Endothelial cell of umbilical vein (primary cell): ENCODE results near the gene HBA2. TPM values are rescaled to one million over a fixed set of nuclear protein-coding genes. Genes with fewer than 3 reads are reported as not detected.
"Not testable (repeated sequence)": the region's sequence is repeated elsewhere in the genome, so short reads cannot be mapped to it uniquely, and the experiment has no call there.

Experiments used
- Bru-seq: library from RNA; stranded (reverse); fragments of 400-500 nt; gene quantifications from one replicate; lab custom pipeline; 2021; lab: Mats Ljungman, UMichigan
- BruChase-seq, 2 experiments: library from RNA; stranded (reverse); fragments of 400-500 nt; gene quantifications; one replicate each; lab custom pipeline; 2021; lab: Mats Ljungman, UMichigan
- BruUV-seq: library from RNA; stranded (reverse); fragments of 400-500 nt; replicated peaks from 2 replicates; lab custom pipeline; 2021; lab: Mats Ljungman, UMichigan
- CTCF ChIA-PET: fragments of 300-600, 350-600 bp; sonication (Branson Sonifier 250); formaldehyde crosslinking; loops from one replicate; lab custom pipeline; 2021; ENCODE audit warnings: antibody characterized with exemption, inconsistent platforms; lab: Charles Lee
- POLR2A ChIA-PET: fragments of 300-600, 350-600 bp; sonication (Branson Sonifier 250); formaldehyde crosslinking; loops from one replicate; lab custom pipeline; 2021; ENCODE audit warnings: antibody characterized with exemption, inconsistent platforms; lab: Charles Lee
- DNase-seq: peaks from one replicate; pipeline ENCODE4 v3.0.0-alpha.2; 2011; ENCODE audit warnings: low read depth, low spot score
- FAIRE-seq: peaks from 2 replicates; lab custom pipeline; 2011; peaks lifted over from hg19 to GRCh38; lab: Jason Lieb, UNC
- H2AFZ ChIP-seq: 2 replicates; pipeline ENCODE4 v1.6.0; 2012; ENCODE audit warnings: low read depth, low read length, control low read depth, inconsistent platforms
- H3K27ac ChIP-seq: 2 replicates; pipeline ENCODE4 v1.5.1; 2011; ENCODE audit warnings: low read depth, mild to moderate bottlenecking, control low read depth, low read length, moderate library complexity; ENCODE audit not compliant: insufficient read depth
- H3K27me3 ChIP-seq, 2 experiments: 2 replicates each; pipeline versions ENCODE4 v1.6.0 to v1.6.1; 2011; ENCODE audit warnings: low read length in 2 of 2, mixed read lengths in 1 of 2; ENCODE audit not compliant: control insufficient read depth in 2 of 2, insufficient read depth in 2 of 2
- H3K36me3 ChIP-seq, 2 experiments: 2 replicates in 1 of 2; 3 replicates in 1 of 2; pipeline ENCODE4 v1.5.1; 2011; ENCODE audit warnings: low read length in 2 of 2, mild to moderate bottlenecking in 1 of 2, moderate library complexity in 1 of 2; ENCODE audit not compliant: control insufficient read depth in 2 of 2, insufficient read depth in 2 of 2; ENCODE audit errors: extremely low read depth in 1 of 2
- H3K4me1 ChIP-seq: 3 replicates; pipeline ENCODE4 v1.5.1; 2011; ENCODE audit warnings: mild to moderate bottlenecking, low read length; ENCODE audit not compliant: control insufficient read depth, insufficient read depth; ENCODE audit errors: extremely low read depth
- H3K4me2 ChIP-seq: 2 replicates; pipeline ENCODE4 v1.6.1; 2011; ENCODE audit warnings: low read length, control low read depth, mixed read lengths; ENCODE audit not compliant: insufficient read depth
- H3K4me3 ChIP-seq, 3 experiments: fragments of 200-600 bp in 1 of 3; sonication (generic), shearing (Covaris generic) in 1 of 3; replicated peaks in 1 of 3; 2 replicates each; pipeline ENCODE4 v1.5.1; 2011 to 2016; ENCODE audit warnings: control low read depth in 3 of 3, low read length in 3 of 3, mild to moderate bottlenecking in 2 of 3, inconsistent platforms in 1 of 3, low read depth in 1 of 3, moderate library complexity in 1 of 3; ENCODE audit not compliant: insufficient read depth in 1 of 3
- H3K79me2 ChIP-seq: 2 replicates; pipeline ENCODE4 v1.6.0; 2012; ENCODE audit warnings: low read length, inconsistent platforms; ENCODE audit not compliant: control insufficient read depth, insufficient read depth
- H3K9ac ChIP-seq: replicated peaks from 2 replicates; pipeline ENCODE3; 2011; ENCODE audit warnings: low read length, control low read depth; ENCODE audit not compliant: insufficient read depth; ENCODE audit errors: extremely low read depth
- H3K9me1 ChIP-seq: replicated peaks from 3 replicates; pipeline ENCODE4 v1.6.0; 2011; ENCODE audit warnings: mild to moderate bottlenecking, low read length; ENCODE audit not compliant: control insufficient read depth, insufficient read depth; ENCODE audit errors: extremely low read depth
- H3K9me3 ChIP-seq: replicated peaks from 2 replicates; pipeline ENCODE4 v1.5.1; 2012; ENCODE audit warnings: low read length, inconsistent platforms; ENCODE audit not compliant: control insufficient read depth, insufficient read depth
- H4K20me1 ChIP-seq: replicated peaks from 2 replicates; pipeline ENCODE3; 2011; ENCODE audit warnings: mild to moderate bottlenecking, low read length; ENCODE audit not compliant: control insufficient read depth, insufficient read depth; ENCODE audit errors: extremely low read depth
- dilution Hi-C: fragments of 300-500 bp; cut with MboI; formaldehyde crosslinking; loops from one replicate; pipeline ENCODE4 v1.15.0; 2019; ENCODE audit warnings: low sequenced_read_pairs; ENCODE audit not compliant: extremely low pct_ligation_motif_present
- intact Hi-C: fragments of 100-400 bp; cut with micrococcal nuclease; formaldehyde crosslinking; loops from one replicate; pipeline ENCODE4 v1.10.0; 2022
- long read RNA-seq: library from polyadenylated mRNA; stranded (forward); transcript quantifications from one replicate; pipeline ENCODE4 v2.0.0, GENCODE V29; 2021
- polyA minus RNA-seq, 3 experiments: library from RNA; depleted of rRNA, polyadenylated mRNA; stranded (reverse); fragments of >200 nt; gene quantifications; 1 replicate in 1 of 3; 2 replicates in 2 of 3; pipeline ENCODE4 v1.2.3, GENCODE V29; 2011
- polyA plus RNA-seq, 4 experiments: library from polyadenylated mRNA; depleted of rRNA in 3 of 4; stranded (reverse) in 3 of 4; unstranded in 1 of 4; fragments of >200 nt; gene quantifications; 2 replicates each; pipeline versions ENCODE4 v1.2.1 to v1.2.3, GENCODE V29; 2011 to 2012; ENCODE audit warnings: missing spikeins in 1 of 4
- total RNA-seq: library from RNA; stranded (reverse); gene quantifications from 2 replicates; pipeline ENCODE4 v1.2.3, GENCODE V29; 2021

The HBA2 gene
- total RNA-seq (not detected in 2 replicates), polyA plus RNA-seq (not detected in 2 replicates), polyA minus RNA-seq (16.8 and 19.2 TPM in 2 replicates), Bru-seq, nascent RNA (not detected), BruChase-seq, experiment 1, labeled RNA remaining after a 6-hour chase (not detected), BruChase-seq, experiment 2, labeled RNA remaining after a 2-hour chase (not detected)
- 0.27 TPM in 1 of 2 replicates, not detected in the other for polyA plus RNA-seq (2011; cell fraction: cytosol; rRNA removed)
- 0.57 TPM in 1 of 2 replicates, not detected in the other for polyA plus RNA-seq (2011; cell fraction: nucleus; rRNA removed)
- not detected in 2 replicates for polyA plus RNA-seq (2012)
- polyA minus RNA-seq (2011; cell fraction: cytosol; rRNA and poly(A)+ RNA removed) = 6.0 TPM
- polyA minus RNA-seq (2011; cell fraction: nucleus; rRNA and poly(A)+ RNA removed) = not detected in 2 replicates
- long read RNA-seq = 0 reads

- intact Hi-C loops, H2AFZ ChIP-seq, BruUV-seq, H3K4me1 ChIP-seq, H3K9me3 ChIP-seq, H4K20me1 ChIP-seq, H3K27ac ChIP-seq, H3K4me3 ChIP-seq, DNase-seq, dilution Hi-C loops, H3K36me3 ChIP-seq, H3K9me1 ChIP-seq, H3K4me2 ChIP-seq, H3K79me2 ChIP-seq, H3K9ac ChIP-seq, POLR2A ChIA-PET: not testable (repeated sequence)
- CTCF ChIA-PET = interaction anchor here (1.9 kb wide), 1 partner anchor 8 kb away, joined by 5 read pairs; the partner anchor contains the start of gene HBQ1
- peak; percentile 38 for FAIRE-seq
- H3K27me3 ChIP-seq = peaks cover 39 to 42% of the 10 kb centered on the region in 2 experiments
These were observed at the start of gene HBA2 for GRCh38 chr16:172374-172941. TSS of gene HBA2 (plus strand) at chr16:172876. CDS start at chr16:172913, 37 bp downstream.

DNA sequence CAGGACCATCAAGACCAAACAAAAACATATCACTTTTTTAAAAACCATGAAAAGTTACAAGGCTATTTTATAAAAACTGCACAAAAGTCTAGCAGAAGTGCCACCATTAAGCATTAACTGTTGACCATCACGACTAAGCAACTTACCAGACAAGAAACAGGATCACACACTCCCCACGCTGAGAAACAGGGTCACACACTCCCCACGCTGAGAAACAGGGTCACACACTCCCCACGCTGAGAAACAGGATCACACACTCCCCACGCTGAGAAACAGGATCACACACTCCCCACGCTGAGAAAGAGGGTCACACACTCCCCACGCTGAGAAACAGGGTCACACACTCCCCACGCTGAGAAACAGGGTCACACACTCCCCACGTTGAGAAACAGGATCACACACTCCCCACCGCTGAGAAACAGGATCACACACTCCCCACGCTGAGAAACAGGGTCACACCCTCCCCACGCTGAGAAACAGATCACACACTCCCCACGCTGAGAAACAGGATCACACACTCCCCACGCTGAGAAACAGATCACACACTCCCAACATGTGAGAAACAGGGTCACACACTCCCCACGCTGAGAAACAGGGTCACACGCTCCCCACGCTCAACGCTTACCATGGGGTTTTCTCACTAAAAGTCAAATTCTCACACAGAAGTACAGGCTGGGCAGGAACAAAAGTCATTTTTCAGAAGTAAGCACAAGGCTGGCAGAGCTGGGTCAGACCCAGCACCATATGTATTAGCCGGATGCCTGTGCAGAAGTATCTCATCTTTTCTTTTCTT, 48.9 kb upstream of the HBA2 start:
- H3K79me2 ChIP-seq, H3K9me3 ChIP-seq, H3K27me3 ChIP-seq, H3K4me3 ChIP-seq, BruUV-seq, H3K4me1 ChIP-seq, H3K4me2 ChIP-seq, H3K9ac ChIP-seq, H3K9me1 ChIP-seq, DNase-seq, H4K20me1 ChIP-seq, H3K36me3 ChIP-seq, dilution Hi-C loops, FAIRE-seq, intact Hi-C loops, POLR2A ChIA-PET, H2AFZ ChIP-seq, H3K27ac ChIP-seq: not testable (repeated sequence)
- CTCF ChIA-PET = interaction anchor here (2.2 kb wide), 1 partner anchor 17 kb away, joined by 8 read pairs; no protein-coding TSS in a partner anchor
